Spleen (tissue), 11 donors: ENCODE measurements around the gene DTNBP1. TPM values are rescaled to one million over a fixed set of nuclear protein-coding genes. Genes with fewer than 3 reads are reported as not detected.

Source experiments
- DNase-seq: peaks from one replicate; pipeline ENCODE4 v3.0.0-alpha.2; 2020
- H3K27ac ChIP-seq, 8 donors: fragments of 200-600 bp; sonication (generic) in 7 of 8; 1 replicate in 4 of 8; 2 replicates in 4 of 8; pipeline versions ENCODE4 v1.5.0 to v1.8.0; 2016 to 2021; ENCODE audit warnings: inconsistent platforms in 4 of 8, mild to moderate bottlenecking in 4 of 8, moderate library complexity in 1 of 8
- H3K27me3 ChIP-seq, 7 donors: fragments of 200-600 bp; sonication (generic) in 6 of 7; replicated peaks in 1 of 7; 1 replicate in 4 of 7; 2 replicates in 3 of 7; pipeline versions ENCODE4 v1.5.0 to v1.8.0; 2016 to 2021; ENCODE audit warnings: inconsistent platforms in 3 of 7, mild to moderate bottlenecking in 1 of 7
- H3K36me3 ChIP-seq, 6 donors: fragments of 200-600 bp; sonication (generic) in 5 of 6; 1 replicate in 4 of 6; 2 replicates in 2 of 6; pipeline versions ENCODE4 v1.5.0 to v1.8.0; 2016 to 2021; ENCODE audit warnings: inconsistent platforms in 2 of 6
- H3K4me1 ChIP-seq, 6 donors: fragments of 200-600 bp; sonication (generic) in 5 of 6; 1 replicate in 3 of 6; 2 replicates in 3 of 6; pipeline versions ENCODE4 v1.5.0 to v1.8.0; 2016 to 2021; ENCODE audit warnings: inconsistent platforms in 3 of 6
- H3K4me3 ChIP-seq, 8 donors: fragments of 200-600 bp; sonication (generic) in 7 of 8; 1 replicate in 4 of 8; 2 replicates in 4 of 8; pipeline versions ENCODE4 v1.5.0 to v1.8.0; 2016 to 2021; ENCODE audit warnings: inconsistent platforms in 4 of 8, mild to moderate bottlenecking in 4 of 8, moderate library complexity in 2 of 8
- H3K9me3 ChIP-seq, 8 donors: fragments of 200-600 bp; sonication (generic) in 7 of 8; 1 replicate in 4 of 8; 2 replicates in 4 of 8; pipeline versions ENCODE4 v1.5.0 to v1.8.0; 2016 to 2021; ENCODE audit warnings: inconsistent platforms in 4 of 8
- CTCF ChIP-seq, 11 experiments: fragments of 200-600 bp in 7 of 11; fragments of 450-650 bp in 4 of 11; sonication (generic) in 4 of 11; IDR thresholded peaks in 8 of 11; conservative IDR thresholded peaks in 3 of 11; 1 replicate in 7 of 11; 2 replicates in 4 of 11; pipeline versions ENCODE4 v1.4.0 to v1.8.0; 2016 to 2021; ENCODE audit warnings: antibody characterized with exemption in 11 of 11, inconsistent platforms in 4 of 11, mild to moderate bottlenecking in 1 of 11
- POLR2A ChIP-seq, 3 donors: fragments of 450-650 bp; IDR thresholded peaks; one replicate each; pipeline ENCODE4 v1.5.1; 2017; ENCODE audit warnings: antibody characterized with exemption in 3 of 3, mild to moderate bottlenecking in 1 of 3
- POLR2AphosphoS5 ChIP-seq, 3 donors: sonication (generic); formaldehyde crosslinking; IDR thresholded peaks; one replicate each; pipeline ENCODE4 v1.5.1; 2017; ENCODE audit warnings: antibody characterized with exemption in 3 of 3
- WGBS, 5 donors: extraction: QIAGEN DNeasy Blood & Tissue Kit in 3 of 5; methylation state at CpG; one replicate each; pipeline versions ENCODE4 v1.1.5 to v1.1.7; 2013 to 2018; 5-methylcytosine and 5-hydroxymethylcytosine counted together
- intact Hi-C: fragments of 100-400 bp; cut with DNase I; formaldehyde crosslinking; loops from one replicate; pipeline ENCODE4 v1.15.0; 2023; ENCODE audit warnings: low total_unique reads
- polyA plus RNA-seq, 3 donors: library from polyadenylated mRNA; stranded (reverse); fragments of 200-250 nt; gene quantifications; one replicate each; pipeline ENCODE4 v1.2.1, GENCODE V29; 2013
- total RNA-seq, 7 donors: library from RNA; depleted of rRNA in 3 of 7; stranded (reverse); fragments of >200 nt in 3 of 7; fragmentation: NEBNext Ultra II Directional in 4 of 7; extraction: Animal tissue kit (Norgen Biotek cat#: 25700) in 4 of 7; gene quantifications; one replicate each; pipeline versions ENCODE4 v1.1.0 to v1.2.1, GENCODE V29; 2016 to 2021
- donor health status: healthy with polysubstance abuse.
- donor health status: DM: no; HTN: no; CAD: no; lungs with moderate emphysema.
- donor health status: DM: no; HTN: no; CAD: no.
- donor health status: Bipolar disorder and iron deficiency.
- donor health status: healthy.
- donor health status: DM: no; HTN: no; CAD: no.
- donor health status: DM: yes; HTN: yes; CAD: no.

DTNBP1 gene
- total and polyA plus RNA-seq, 10 donors: 14.2 to 42.2 (median 32.3) TPM

GRCh38 chr6:15512126-15512525 is 150.7 kb downstream of the DTNBP1 start:
- Histone ChIP-seq H3K4me1 (peaks cover 0 to 39% (median 0%) of the 10 kb centered on the region in 6 donors), H3K36me3 (peaks cover 0 to 100% (median 76%) of the 10 kb centered on the region in 6 donors), H3K4me3 (no peak overlapping the region), H3K27ac (peak overlapping the region in 1 of 8 donors; percentile 30), H3K27me3 (no peaks in the 10 kb centered on the region), H3K9me3 (no peaks in the 10 kb centered on the region)
- WGBS, 5 donors: 95 to 99% (median 96%) methylated on average over 13 to 18 of the region's 18 CpGs
- no peak for TF ChIP-seq CTCF (IDR thresholded peaks at IDR 0.05 in 8 of 11, conservative IDR thresholded peaks at IDR 0.05 in 3 of 11)
- peak in 1 of 3 donors; percentile 57 for TF ChIP-seq POLR2AphosphoS5 (IDR thresholded peaks at IDR 0.05)
- TF ChIP-seq POLR2A (IDR thresholded peaks at IDR 0.05): no peak
- peak; percentile 58 for DNase-seq
- intact Hi-C loops: no loop called here

GRCh38 chr6:15511248-15512125 is 151.3 kb downstream of the DTNBP1 start:
- Histone ChIP-seq H3K36me3 (peaks cover 0 to 100% (median 74%) of the 10 kb centered on the region in 6 donors), H3K4me3 (no peak overlapping the region), H3K27ac (no peak overlapping the region), H3K9me3 (no peaks in the 10 kb centered on the region), H3K4me1 (peaks cover 0 to 40% (median 0%) of the 10 kb centered on the region in 6 donors), H3K27me3 (no peaks in the 10 kb centered on the region)
- 87 to 94% (median 91%) methylated on average over 13 to 14 of the region's 14 CpGs for WGBS, 5 donors
- peak; percentile 57 for DNase-seq
- no peak for TF ChIP-seq POLR2A (IDR thresholded peaks at IDR 0.05)
- TF ChIP-seq POLR2AphosphoS5 (IDR thresholded peaks at IDR 0.05): no peak
- TF ChIP-seq CTCF (IDR thresholded peaks at IDR 0.05 in 8 of 11, conservative IDR thresholded peaks at IDR 0.05 in 3 of 11): no peak
- intact Hi-C loops: no loop called here

GRCh38 chr6:15510536-15511247 is 152.1 kb downstream of the DTNBP1 start:
- peaks cover 0 to 100% (median 73%) of the 10 kb centered on the region in 6 donors for H3K36me3 ChIP-seq
- WGBS, 5 donors: 81 to 91% (median 89%) methylated on average over 15 to 16 of the region's 16 CpGs

More at GRCh38 chr6:15510536-15511247, 152.1 kb downstream of the DTNBP1 start:
- no peak overlapping the region for H3K4me3 ChIP-seq
- no peaks in the 10 kb centered on the region for H3K9me3 ChIP-seq
- intact Hi-C loops: no loop called here
- H3K27me3 ChIP-seq: no peaks in the 10 kb centered on the region
- TF ChIP-seq POLR2A (IDR thresholded peaks at IDR 0.05) (no peak), CTCF (IDR thresholded peaks at IDR 0.05 in 8 of 11, conservative IDR thresholded peaks at IDR 0.05 in 3 of 11) (no peak), POLR2AphosphoS5 (IDR thresholded peaks at IDR 0.05) (peak; percentile 19 to 68 (median 27))
- peaks cover 0 to 48% (median 3%) of the 10 kb centered on the region in 6 donors for H3K4me1 ChIP-seq
- H3K27ac ChIP-seq: peak overlapping the region in 1 of 8 donors; percentile 76
- peak; percentile 55 for DNase-seq
